H1 (cell line): ENCODE results near the gene IRGQ. TPM values are rescaled to one million over a fixed set of nuclear protein-coding genes. Genes with fewer than 3 reads are reported as not detected.

Experiments used
- CTCF ChIA-PET: fragments of 300-600 bp; sonication (Branson Sonifier 250); formaldehyde crosslinking; loops from one replicate; lab custom pipeline; 2021; ENCODE audit not compliant: partially characterized antibody; lab: Charles Lee
- POLR2A ChIA-PET: fragments of 300-600 bp; sonication (Branson Sonifier 250); formaldehyde crosslinking; loops from one replicate; lab custom pipeline; 2021; ENCODE audit warnings: inconsistent platforms; ENCODE audit not compliant: partially characterized antibody; lab: Charles Lee
- DNase-seq, 2 experiments: peaks; one replicate each; pipeline versions ENCODE4 v3.0.0 to v3.0.0-alpha.2; 2010 to 2022; ENCODE audit warnings: low spot score in 2 of 2, low read depth in 1 of 2, mixed read lengths in 1 of 2
- FAIRE-seq: peaks from 2 replicates; lab custom pipeline; 2011; peaks lifted over from hg19 to GRCh38; lab: Jason Lieb, UNC
- H2AFZ ChIP-seq: 2 replicates; pipeline ENCODE4 v1.8.1; 2012; ENCODE audit warnings: low read length, inconsistent platforms
- H2AK5ac ChIP-seq: 2 replicates; pipeline ENCODE4 v1.6.1; 2013; ENCODE audit warnings: low read depth, low read length
- H2BK120ac ChIP-seq: replicated peaks from 2 replicates; pipeline ENCODE3; 2013; ENCODE audit warnings: low read depth, low read length, inconsistent platforms
- H2BK12ac ChIP-seq: 2 replicates; pipeline ENCODE4 v1.6.1; 2013; ENCODE audit warnings: low read depth, low read length
- H2BK15ac ChIP-seq: 2 replicates; pipeline ENCODE4 v1.6.1; 2013; ENCODE audit warnings: low read length
- H2BK20ac ChIP-seq: 2 replicates; pipeline ENCODE4 v1.6.1; 2013; ENCODE audit warnings: low read length
- H2BK5ac ChIP-seq: 2 replicates; pipeline ENCODE4 v1.6.1; 2013; ENCODE audit warnings: low read depth, low read length
- H3K14ac ChIP-seq: 2 replicates; pipeline ENCODE4 v1.6.1; 2013; ENCODE audit warnings: inconsistent platforms; ENCODE audit not compliant: insufficient read length
- H3K18ac ChIP-seq: 2 replicates; pipeline ENCODE4 v1.6.1; 2013; ENCODE audit warnings: low read length; ENCODE audit errors: extremely low read depth
- H3K23ac ChIP-seq: 2 replicates; pipeline ENCODE4 v1.6.1; 2013; ENCODE audit warnings: inconsistent platforms; ENCODE audit not compliant: insufficient read length
- H3K23me2 ChIP-seq: 2 replicates; pipeline ENCODE4 v1.6.1; 2013; ENCODE audit warnings: low read depth, low read length
- H3K27ac ChIP-seq: 2 replicates; pipeline ENCODE4 v1.6.1; 2011; ENCODE audit warnings: low read depth, low read length, inconsistent platforms
- H3K27me3 ChIP-seq, 4 experiments: replicated peaks in 1 of 4; 1 replicate in 1 of 4; 2 replicates in 3 of 4; pipeline versions ENCODE4 v1.6.1 to v1.8.1; 2011 to 2013; ENCODE audit warnings: low read length in 3 of 4, mild to moderate bottlenecking in 3 of 4, inconsistent platforms in 2 of 4, mixed read lengths in 2 of 4, moderate library complexity in 1 of 4; ENCODE audit not compliant: control insufficient read depth in 3 of 4, insufficient read depth in 3 of 4; ENCODE audit errors: extremely low read depth in 1 of 4
- H3K36me3 ChIP-seq, 4 experiments: 2 replicates each; pipeline versions ENCODE4 v1.6.1 to v1.8.1; 2011 to 2013; ENCODE audit warnings: mild to moderate bottlenecking in 4 of 4, low read length in 3 of 4, moderate library complexity in 2 of 4, control low read depth in 1 of 4, inconsistent platforms in 1 of 4; ENCODE audit not compliant: insufficient read depth in 4 of 4, control insufficient read depth in 2 of 4
- H3K4ac ChIP-seq: replicated peaks from 2 replicates; pipeline ENCODE3; 2013; ENCODE audit warnings: low read length, low read depth, mixed read lengths, inconsistent platforms; ENCODE audit not compliant: insufficient read length
- H3K4me1 ChIP-seq, 4 experiments: replicated peaks in 1 of 4; 1 replicate in 1 of 4; 2 replicates in 3 of 4; pipeline versions ENCODE4 v1.6.1 to v1.8.1; 2011 to 2013; ENCODE audit warnings: low read length in 3 of 4, inconsistent platforms in 2 of 4, mixed read lengths in 1 of 4; ENCODE audit not compliant: insufficient read depth in 4 of 4, control insufficient read depth in 3 of 4
- H3K4me2 ChIP-seq, 2 experiments: 2 replicates each; pipeline versions ENCODE4 v1.6.1 to v1.8.1; 2011 to 2013; ENCODE audit warnings: low read depth in 2 of 2, low read length in 2 of 2, control low read depth in 1 of 2, inconsistent platforms in 1 of 2, mild to moderate bottlenecking in 1 of 2; ENCODE audit not compliant: insufficient read depth in 1 of 2
- H3K4me3 ChIP-seq, 4 experiments: fragments of 200-600, 300-600 bp in 1 of 4; sonication (generic), shearing (Covaris generic), sonication (Bioruptor Twin) in 1 of 4; 2 replicates each; pipeline versions ENCODE4 v1.5.1 to v1.8.1; 2011 to 2016; ENCODE audit warnings: low read length in 4 of 4, low read depth in 3 of 4, control low read depth in 2 of 4, inconsistent platforms in 2 of 4, mild to moderate bottlenecking in 2 of 4, mixed read lengths in 1 of 4, moderate library complexity in 1 of 4; ENCODE audit not compliant: insufficient read depth in 2 of 4; ENCODE audit errors: extremely low read depth in 1 of 4
- H3K56ac ChIP-seq: replicated peaks from 2 replicates; pipeline ENCODE3; 2013; ENCODE audit warnings: low read depth, mild to moderate bottlenecking, mixed read lengths, low read length, inconsistent platforms; ENCODE audit not compliant: insufficient read length
- H3K79me1 ChIP-seq: 2 replicates; pipeline ENCODE4 v1.6.1; 2013; ENCODE audit warnings: low read depth, low read length, control low read depth
- H3K79me2 ChIP-seq, 2 experiments: 2 replicates each; pipeline versions ENCODE4 v1.6.1 to v1.8.1; 2012 to 2013; ENCODE audit warnings: low read length in 2 of 2, mild to moderate bottlenecking in 2 of 2, inconsistent platforms in 1 of 2; ENCODE audit not compliant: insufficient read depth in 2 of 2, control insufficient read depth in 1 of 2
- H3K9ac ChIP-seq, 4 experiments: replicated peaks in 1 of 4; 1 replicate in 1 of 4; 2 replicates in 3 of 4; pipeline versions ENCODE4 v1.6.1 to v1.8.1; 2011 to 2013; ENCODE audit warnings: low read depth in 3 of 4, low read length in 3 of 4, control low read depth in 2 of 4, mild to moderate bottlenecking in 2 of 4, moderate library complexity in 2 of 4, inconsistent platforms in 1 of 4; ENCODE audit errors: extremely low read depth in 1 of 4
- H3K9me3 ChIP-seq, 2 experiments: 2 replicates each; pipeline versions ENCODE4 v1.6.1 to v1.8.1; 2012 to 2013; ENCODE audit warnings: mild to moderate bottlenecking in 2 of 2, moderate library complexity in 2 of 2, control low read depth in 1 of 2, inconsistent platforms in 1 of 2, low read depth in 1 of 2, low read length in 1 of 2, mixed read lengths in 1 of 2; ENCODE audit not compliant: insufficient read depth in 2 of 2
- H4K20me1 ChIP-seq, 2 experiments: replicated peaks in 1 of 2; 2 replicates each; pipeline versions ENCODE3 to v1.8.1; 2011 to 2013; ENCODE audit warnings: inconsistent platforms in 2 of 2, low read length in 2 of 2, mild to moderate bottlenecking in 1 of 2; ENCODE audit not compliant: insufficient read depth in 2 of 2, control insufficient read depth in 1 of 2
- H4K5ac ChIP-seq: 2 replicates; pipeline ENCODE4 v1.6.1; 2013; ENCODE audit warnings: low read length, low read depth, mixed read lengths, inconsistent platforms; ENCODE audit not compliant: insufficient read length
- H4K8ac ChIP-seq: 2 replicates; pipeline ENCODE4 v1.8.0; 2013; ENCODE audit warnings: mild to moderate bottlenecking, moderate library complexity, low read length, inconsistent platforms; ENCODE audit not compliant: insufficient read depth; ENCODE audit errors: extremely low read depth
- H4K91ac ChIP-seq: replicated peaks from 2 replicates; pipeline ENCODE3; 2013; ENCODE audit warnings: low read length, mixed read lengths, inconsistent platforms; ENCODE audit not compliant: insufficient read length
- CBX8 ChIP-seq: fragments of 300-800, 300-1000 bp; sonication (generic); IDR thresholded peaks from 2 replicates; pipeline ENCODE4 v1.7.1; 2016; ENCODE audit warnings: low read depth, low read length, borderline replicate concordance
- GTF2F1 ChIP-seq: IDR thresholded peaks from 2 replicates; pipeline ENCODE4 v1.6.1; 2012; ENCODE audit warnings: low read depth, low read length, improper control_type of control experiment, borderline replicate concordance
- HDAC6 ChIP-seq: IDR thresholded peaks from one replicate; pipeline ENCODE4 v1.7.1; 2012; ENCODE audit warnings: low read depth, mild to moderate bottlenecking, inconsistent platforms, low read length, moderate library complexity
- WGBS, 2 experiments: shearing (Covaris generic) in 1 of 2; methylation state at CpG; one replicate each; pipeline versions ENCODE4 v1.1.6 to v1.1.7; 2013 to 2015; ENCODE audit warnings: low lambda C conversion rate in 2 of 2, mixed read lengths in 2 of 2, inconsistent platforms in 1 of 2, low coverage in 1 of 2, missing lambda C conversion rate in 1 of 2; ENCODE audit not compliant: insufficient replicate concordance in 2 of 2, insufficient coverage in 1 of 2, insufficient read length in 1 of 2; ENCODE audit errors: extremely low coverage in 1 of 2, missing lambda C conversion rate in 1 of 2; 5-methylcytosine and 5-hydroxymethylcytosine counted together
- polyA plus RNA-seq, 7 experiments: library from polyadenylated mRNA; depleted of rRNA in 3 of 7; stranded (reverse) in 5 of 7; unstranded in 2 of 7; fragments of >200 nt in 5 of 7; fragments of 200-250 nt in 2 of 7; gene quantifications; 1 replicate in 5 of 7; 2 replicates in 1 of 7; 4 replicates in 1 of 7; pipeline versions ENCODE4 v1.2.1 to v1.2.3, GENCODE V29; 2011 to 2013; ENCODE audit warnings: missing spikeins in 2 of 7, mixed read lengths in 2 of 7
- total RNA-seq: library from RNA; stranded (reverse); fragmentation: NEBNext Ultra II Directional; extraction: Animal tissue kit (Norgen Biotek cat#: 25700); gene quantifications from 2 replicates; pipeline ENCODE4 v1.2.1, GENCODE V29; 2021
- TF ChIP-seq, protein P1 (sequence below): IDR thresholded peaks from 2 replicates; pipeline ENCODE4 v1.6.1; 2011; ENCODE audit warnings: low read length, improper control_type of control experiment
- TF ChIP-seq, protein P2 (sequence below): IDR thresholded peaks from 2 replicates; pipeline ENCODE4 v1.6.1; 2012; ENCODE audit warnings: inconsistent platforms

IRGQ gene
- total and polyA plus RNA-seq, 2 of the 8 experiments (the other 6 are each of a cell fraction or from before 2014, with no cell fraction given) = 16.0 to 42.9 TPM

DNA sequence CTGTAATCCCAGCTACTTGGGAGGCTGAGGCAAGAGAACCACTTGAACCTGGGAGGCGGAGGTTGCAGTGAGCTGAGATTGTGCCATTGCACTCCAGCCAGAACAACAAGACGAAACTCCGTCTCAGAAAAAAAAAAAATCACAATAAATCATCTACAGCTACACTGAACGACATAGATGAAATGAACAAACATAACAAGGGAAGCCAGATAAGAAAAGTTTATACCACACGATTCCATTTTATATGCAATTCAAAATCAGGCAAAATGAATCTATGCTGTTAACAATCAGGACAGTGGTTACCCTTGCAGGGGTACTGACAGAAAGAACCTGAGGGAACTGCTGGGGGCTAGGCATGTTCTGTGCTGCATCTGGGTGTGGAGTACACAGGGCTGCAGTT is 26.3 kb downstream of the IRGQ start:
- CTCF ChIA-PET = interaction anchor here (0.9 to 9.3 kb wide), 10 partner anchors 8 to 89 kb away, joined by 3 to 82 read pairs (median 4); no protein-coding TSS in a partner anchor
- H2AK5ac ChIP-seq = no peak overlapping the region
- no peak overlapping the region for H3K27ac ChIP-seq

More for the DNA sequence above, 26.3 kb downstream of the IRGQ start:
- Histone ChIP-seq H4K91ac (no peak overlapping the region), H4K8ac (no peak overlapping the region), H3K56ac (no peak overlapping the region), H3K79me2 (peaks cover 0 to 5% of the 10 kb centered on the region in 2 experiments; a peak in 2 of 4 replicates), H3K23ac (no peak overlapping the region), H3K9ac (no peak overlapping the region), H3K23me2 (no peaks in the 10 kb centered on the region), H2BK20ac (no peak overlapping the region), H3K27me3 (no peaks in the 10 kb centered on the region)
- 92% methylated on average over 5 of the region's 5 CpGs; no CpG with 5 or more reads in 1 of the 2 experiments for WGBS, 2 experiments
- no peak for TF ChIP-seq CBX8
- no peak for TF ChIP-seq GTF2F1
- no peak for TF ChIP-seq HDAC6
- TF ChIP-seq, protein P1, sequence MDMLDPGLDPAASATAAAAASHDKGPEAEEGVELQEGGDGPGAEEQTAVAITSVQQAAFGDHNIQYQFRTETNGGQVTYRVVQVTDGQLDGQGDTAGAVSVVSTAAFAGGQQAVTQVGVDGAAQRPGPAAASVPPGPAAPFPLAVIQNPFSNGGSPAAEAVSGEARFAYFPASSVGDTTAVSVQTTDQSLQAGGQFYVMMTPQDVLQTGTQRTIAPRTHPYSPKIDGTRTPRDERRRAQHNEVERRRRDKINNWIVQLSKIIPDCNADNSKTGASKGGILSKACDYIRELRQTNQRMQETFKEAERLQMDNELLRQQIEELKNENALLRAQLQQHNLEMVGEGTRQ = no peak
- TF ChIP-seq, protein P2, sequence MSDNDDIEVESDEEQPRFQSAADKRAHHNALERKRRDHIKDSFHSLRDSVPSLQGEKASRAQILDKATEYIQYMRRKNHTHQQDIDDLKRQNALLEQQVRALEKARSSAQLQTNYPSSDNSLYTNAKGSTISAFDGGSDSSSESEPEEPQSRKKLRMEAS = no peak
- TF ChIP-seq, all 59 proteins: peak for 0
- Histone ChIP-seq H3K36me3 (no peaks in the 10 kb centered on the region; a peak in 2 of 8 replicates), H2BK5ac (no peak overlapping the region), H2BK120ac (no peak overlapping the region), H3K18ac (no peak overlapping the region), H3K9me3 (no peaks in the 10 kb centered on the region), H2BK12ac (no peak overlapping the region), H2AFZ (no peak overlapping the region), H3K4me3 (no peak overlapping the region), H3K4me2 (0 out of 4 replicates have a peak overlapping the region, but pooled peaks of 1 of the 2 experiments have one; percentile 18), H3K79me1 (peaks cover 7% of the 10 kb centered on the region), H2BK15ac (no peak overlapping the region), H3K4ac (no peak overlapping the region), H4K20me1 (peaks cover 0 to 4% of the 10 kb centered on the region in 2 experiments), H4K5ac (no peak overlapping the region), H3K14ac (no peak overlapping the region), H3K4me1 (peaks cover 0 to 6% (median 3%) of the 10 kb centered on the region in 4 experiments; a peak in 4 of 7 replicates)
- POLR2A ChIA-PET = interaction anchor here (1.0 to 1.4 kb wide), 5 partner anchors 15 to 89 kb away, joined by 3 to 4 read pairs (median 3); partner anchors contain the start of gene ZNF575
- DNase-seq = no peak
- FAIRE-seq = no peak
